OCI-LY1 (cell line): ENCODE measurements around the gene DDC.

ENCODE experiments used
- H2AFZ ChIP-seq: fragments of 200-600 bp; sonication (generic), shearing (Covaris generic); 2 replicates; pipeline ENCODE4 v1.6.0; 2014; ENCODE audit warnings: antibody characterized with exemption, mild to moderate bottlenecking, low read length
- H3F3A ChIP-seq: fragments of 200-600 bp; sonication (generic), shearing (Covaris generic); 2 replicates; pipeline ENCODE4 v1.6.0; 2014; ENCODE audit warnings: mild to moderate bottlenecking, antibody characterized with exemption, low read length, moderate library complexity; ENCODE audit not compliant: insufficient read depth
- H3K27ac ChIP-seq: fragments of 200-600 bp; sonication (generic); 2 replicates; pipeline ENCODE4 v1.5.1; 2014; ENCODE audit warnings: low read length, mixed run types, mild to moderate bottlenecking, low read depth; ENCODE audit not compliant: poor library complexity, severe bottlenecking
- H3K27me3 ChIP-seq: fragments of 200-600 bp; sonication (generic); 2 replicates; pipeline ENCODE4 v1.6.0; 2014; ENCODE audit warnings: antibody characterized with exemption, mild to moderate bottlenecking, low read length, moderate library complexity; ENCODE audit not compliant: insufficient read depth
- H3K36me3 ChIP-seq: fragments of 200-600 bp; sonication (generic); 2 replicates; pipeline ENCODE4 v1.6.1; 2014; ENCODE audit warnings: mild to moderate bottlenecking, antibody characterized with exemption, low read length, moderate library complexity, mixed read lengths; ENCODE audit not compliant: insufficient read depth
- H3K4me1 ChIP-seq: fragments of 200-600 bp; sonication (generic); 2 replicates; pipeline ENCODE4 v1.5.1; 2014; ENCODE audit warnings: mild to moderate bottlenecking, low read length, moderate library complexity; ENCODE audit not compliant: insufficient read depth, severe bottlenecking
- H3K4me2 ChIP-seq: fragments of 200-600 bp; sonication (generic), shearing (Covaris generic); 2 replicates; pipeline ENCODE4 v1.6.1; 2014; ENCODE audit warnings: low read length
- H3K4me3 ChIP-seq: fragments of 200-600 bp; sonication (generic); 2 replicates; pipeline ENCODE4 v1.5.1; 2014; ENCODE audit warnings: low read length, low read depth, mild to moderate bottlenecking, mixed read lengths; ENCODE audit not compliant: poor library complexity, severe bottlenecking
- H3K79me2 ChIP-seq: fragments of 200-600 bp; shearing (Covaris generic); 2 replicates; pipeline ENCODE4 v1.6.1; 2016; ENCODE audit warnings: mixed run types, low read length, mixed read lengths; ENCODE audit not compliant: insufficient read depth
- H3K9ac ChIP-seq: fragments of 200-600 bp; sonication (generic), shearing (Covaris generic); 2 replicates; pipeline ENCODE4 v1.6.1; 2014; ENCODE audit warnings: mild to moderate bottlenecking, low read length, mixed read lengths
- H3K9me2 ChIP-seq: fragments of 200-600 bp; sonication (generic), shearing (Covaris generic); 2 replicates; pipeline ENCODE4 v1.6.1; 2014; ENCODE audit warnings: low read depth, mild to moderate bottlenecking, low read length, mixed read lengths
- H3K9me3 ChIP-seq: fragments of 200-600 bp; shearing (Covaris generic); 2 replicates; pipeline ENCODE4 v1.6.1; 2014; ENCODE audit warnings: low read length, mixed read lengths
- H4K20me1 ChIP-seq: fragments of 200-600 bp; sonication (generic), shearing (Covaris generic); 2 replicates; pipeline ENCODE4 v1.6.0; 2016; ENCODE audit warnings: mild to moderate bottlenecking, low read length; ENCODE audit not compliant: insufficient read depth
- CTCF ChIP-seq: fragments of 200-600 bp; sonication (generic), shearing (Covaris generic); IDR thresholded peaks from 2 replicates; pipeline ENCODE4 v1.5.1; 2017; ENCODE audit warnings: mild to moderate bottlenecking, antibody characterized with exemption, low read length, moderate library complexity, mixed read lengths
- EZH2 ChIP-seq: fragments of 200-600 bp; sonication (generic), shearing (Covaris generic); IDR thresholded peaks from 2 replicates; pipeline ENCODE4 v1.8.0; 2017; ENCODE audit warnings: borderline replicate concordance, mixed run types, mild to moderate bottlenecking, antibody characterized with exemption, low read length, moderate library complexity, mixed read lengths

DDC gene

GRCh38 chr7:50610521-50611277 lies 45.5 kb upstream of the DDC start:
- Histone ChIP-seq H3K9ac (no peak overlapping the region), H3K27me3 (peaks cover 4% of the 10 kb centered on the region; the same call in 1 of the 2 replicates), H2AFZ (no peak overlapping the region), H3K9me2 (no peaks in the 10 kb centered on the region), H3K4me1 (no peaks in the 10 kb centered on the region), H3F3A (no peaks in the 10 kb centered on the region), H3K36me3 (no peaks in the 10 kb centered on the region), H3K9me3 (no peaks in the 10 kb centered on the region), H3K27ac (no peak overlapping the region), H3K4me3 (no peak overlapping the region), H3K79me2 (no peaks in the 10 kb centered on the region), H3K4me2 (no peak overlapping the region), H4K20me1 (no peaks in the 10 kb centered on the region)
- TF ChIP-seq CTCF (no peak), EZH2 (no peak)

GRCh38 chr7:50608196-50608906 lies 43.1 kb upstream of the DDC start:
- H2AFZ ChIP-seq, result no peak overlapping the region
- H3K9me3 ChIP-seq, result no peaks in the 10 kb centered on the region
- H3K79me2 ChIP-seq, result no peaks in the 10 kb centered on the region
- no peaks in the 10 kb centered on the region for H3K9me2 ChIP-seq
- H3K4me2 ChIP-seq, result no peak overlapping the region
- H3K27me3 ChIP-seq, result peaks cover 4% of the 10 kb centered on the region; the same call in 1 of the 2 replicates
- H3K4me1 ChIP-seq, result no peaks in the 10 kb centered on the region
- H3K27ac ChIP-seq, result no peak overlapping the region
- H3K9ac ChIP-seq, result no peak overlapping the region
- TF ChIP-seq EZH2, result no peak
- no peak for TF ChIP-seq CTCF
- no peak overlapping the region for H3K4me3 ChIP-seq
- no peaks in the 10 kb centered on the region for H3F3A ChIP-seq
- H3K36me3 ChIP-seq, result no peaks in the 10 kb centered on the region
- no peaks in the 10 kb centered on the region for H4K20me1 ChIP-seq

GRCh38 chr7:50607524-50608125 lies 42.4 kb upstream of the DDC start:
- H3K4me3 ChIP-seq, result no peak overlapping the region
- H3K4me2 ChIP-seq, result no peak overlapping the region
- H3K27ac ChIP-seq, result no peak overlapping the region
- H3K4me1 ChIP-seq, result no peaks in the 10 kb centered on the region
- no peaks in the 10 kb centered on the region for H3K36me3 ChIP-seq
- no peaks in the 10 kb centered on the region for H3K9me3 ChIP-seq
- TF ChIP-seq CTCF, result no peak
- no peak for TF ChIP-seq EZH2
- no peaks in the 10 kb centered on the region for H4K20me1 ChIP-seq
- H3K27me3 ChIP-seq, result peaks cover 4% of the 10 kb centered on the region; the same call in 1 of the 2 replicates
- H3K9me2 ChIP-seq, result no peaks in the 10 kb centered on the region
- H3F3A ChIP-seq, result no peaks in the 10 kb centered on the region
- no peak overlapping the region for H2AFZ ChIP-seq
- no peak overlapping the region for H3K9ac ChIP-seq
- H3K79me2 ChIP-seq, result no peaks in the 10 kb centered on the region
